GM21367 (cell line): ENCODE measurements around the gene CXXC5.

ENCODE experiments used
- ATAC-seq: cut with Tn5 transposase; IDR thresholded peaks from one replicate; pipeline ENCODE4 v1.9.1; 2021; ENCODE audit not compliant: unreplicated experiment

Gene CXXC5

DNA sequence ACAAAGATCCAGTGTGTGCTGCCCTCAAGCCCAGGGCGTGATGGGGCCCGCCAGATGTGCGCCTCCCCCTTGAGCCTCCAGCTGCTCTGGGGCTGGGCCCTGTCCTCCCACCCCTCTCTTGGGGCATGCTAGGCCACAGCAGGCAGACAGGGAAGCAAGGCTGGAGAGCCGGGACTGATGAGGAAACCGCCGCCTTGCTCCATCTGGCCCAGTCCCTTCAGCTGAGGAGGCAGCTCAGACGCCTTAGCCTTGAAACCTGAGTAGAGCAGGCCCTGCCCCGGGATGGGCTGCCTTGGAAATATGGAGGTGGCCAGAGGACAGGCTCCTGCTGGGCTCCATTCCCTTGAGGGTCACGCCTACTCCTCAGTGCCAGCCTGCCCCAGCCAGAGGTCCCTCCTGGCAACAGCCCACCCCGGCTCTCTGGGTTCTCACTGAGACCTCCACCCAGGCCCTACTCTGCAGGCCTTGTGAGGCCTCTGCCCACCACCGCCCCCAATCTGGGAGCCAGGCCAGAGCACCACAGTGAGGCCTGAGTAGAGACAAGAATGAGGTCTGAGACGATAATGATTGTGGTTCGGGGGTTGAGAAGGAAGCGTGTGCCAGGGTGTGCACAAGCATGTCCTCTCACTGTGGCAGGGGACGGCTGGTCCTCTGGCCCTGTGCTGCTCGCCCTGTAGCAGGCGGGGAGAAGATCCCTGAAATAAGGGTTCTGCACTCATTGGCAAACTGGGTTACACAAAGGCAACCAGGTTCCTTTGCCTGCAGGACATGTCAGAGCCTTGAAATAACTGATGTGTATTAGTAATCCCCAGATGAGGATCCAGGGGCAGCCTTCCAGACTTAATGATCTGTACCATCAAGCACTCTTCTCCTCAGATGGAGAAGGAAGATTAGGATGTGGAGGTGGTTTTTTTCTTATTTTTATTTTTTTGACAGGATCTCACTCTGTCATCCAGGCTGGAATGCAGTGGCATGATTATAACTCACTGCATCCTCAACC, 30.9 kb downstream of the CXXC5 start:
- no peak for ATAC-seq

DNA sequence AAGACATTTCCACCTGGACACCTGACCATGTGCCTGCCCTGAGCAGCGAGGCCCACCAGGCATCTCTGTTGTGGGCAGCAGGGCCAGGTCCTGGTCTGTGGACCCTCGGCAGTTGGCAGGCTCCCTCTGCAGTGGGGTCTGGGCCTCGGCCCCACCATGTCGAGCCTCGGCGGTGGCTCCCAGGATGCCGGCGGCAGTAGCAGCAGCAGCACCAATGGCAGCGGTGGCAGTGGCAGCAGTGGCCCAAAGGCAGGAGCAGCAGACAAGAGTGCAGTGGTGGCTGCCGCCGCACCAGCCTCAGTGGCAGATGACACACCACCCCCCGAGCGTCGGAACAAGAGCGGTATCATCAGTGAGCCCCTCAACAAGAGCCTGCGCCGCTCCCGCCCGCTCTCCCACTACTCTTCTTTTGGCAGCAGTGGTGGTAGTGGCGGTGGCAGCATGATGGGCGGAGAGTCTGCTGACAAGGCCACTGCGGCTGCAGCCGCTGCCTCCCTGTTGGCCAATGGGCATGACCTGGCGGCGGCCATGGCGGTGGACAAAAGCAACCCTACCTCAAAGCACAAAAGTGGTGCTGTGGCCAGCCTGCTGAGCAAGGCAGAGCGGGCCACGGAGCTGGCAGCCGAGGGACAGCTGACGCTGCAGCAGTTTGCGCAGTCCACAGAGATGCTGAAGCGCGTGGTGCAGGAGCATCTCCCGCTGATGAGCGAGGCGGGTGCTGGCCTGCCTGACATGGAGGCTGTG, 32.4 kb downstream of the CXXC5 start:
- ATAC-seq: no peak

DNA sequence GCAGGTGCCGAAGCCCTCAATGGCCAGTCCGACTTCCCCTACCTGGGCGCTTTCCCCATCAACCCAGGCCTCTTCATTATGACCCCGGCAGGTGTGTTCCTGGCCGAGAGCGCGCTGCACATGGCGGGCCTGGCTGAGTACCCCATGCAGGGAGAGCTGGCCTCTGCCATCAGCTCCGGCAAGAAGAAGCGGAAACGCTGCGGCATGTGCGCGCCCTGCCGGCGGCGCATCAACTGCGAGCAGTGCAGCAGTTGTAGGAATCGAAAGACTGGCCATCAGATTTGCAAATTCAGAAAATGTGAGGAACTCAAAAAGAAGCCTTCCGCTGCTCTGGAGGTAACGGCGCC, 32.9 kb downstream of the CXXC5 start:
- no peak for ATAC-seq

DNA sequence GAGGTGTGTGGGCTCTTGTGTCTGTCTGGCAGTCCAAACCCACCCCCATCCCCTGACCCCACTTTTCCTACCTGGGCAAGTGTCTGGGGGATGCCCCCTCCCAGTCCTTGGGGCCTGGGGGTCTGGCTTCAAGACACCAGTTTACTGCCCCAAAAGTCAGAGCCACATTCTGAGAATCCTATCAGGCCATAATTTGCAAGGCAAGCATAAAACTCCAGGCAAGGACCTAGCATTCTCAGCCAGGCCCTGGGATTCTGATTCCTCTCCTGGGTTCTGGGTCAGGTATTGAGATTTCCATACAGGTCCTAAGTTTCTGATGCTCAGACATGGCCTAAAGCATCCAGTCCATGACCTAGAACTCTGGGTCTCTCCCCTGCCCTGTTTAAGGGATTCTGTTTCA, 33.3 kb downstream of the CXXC5 start:
- no peak for ATAC-seq

DNA sequence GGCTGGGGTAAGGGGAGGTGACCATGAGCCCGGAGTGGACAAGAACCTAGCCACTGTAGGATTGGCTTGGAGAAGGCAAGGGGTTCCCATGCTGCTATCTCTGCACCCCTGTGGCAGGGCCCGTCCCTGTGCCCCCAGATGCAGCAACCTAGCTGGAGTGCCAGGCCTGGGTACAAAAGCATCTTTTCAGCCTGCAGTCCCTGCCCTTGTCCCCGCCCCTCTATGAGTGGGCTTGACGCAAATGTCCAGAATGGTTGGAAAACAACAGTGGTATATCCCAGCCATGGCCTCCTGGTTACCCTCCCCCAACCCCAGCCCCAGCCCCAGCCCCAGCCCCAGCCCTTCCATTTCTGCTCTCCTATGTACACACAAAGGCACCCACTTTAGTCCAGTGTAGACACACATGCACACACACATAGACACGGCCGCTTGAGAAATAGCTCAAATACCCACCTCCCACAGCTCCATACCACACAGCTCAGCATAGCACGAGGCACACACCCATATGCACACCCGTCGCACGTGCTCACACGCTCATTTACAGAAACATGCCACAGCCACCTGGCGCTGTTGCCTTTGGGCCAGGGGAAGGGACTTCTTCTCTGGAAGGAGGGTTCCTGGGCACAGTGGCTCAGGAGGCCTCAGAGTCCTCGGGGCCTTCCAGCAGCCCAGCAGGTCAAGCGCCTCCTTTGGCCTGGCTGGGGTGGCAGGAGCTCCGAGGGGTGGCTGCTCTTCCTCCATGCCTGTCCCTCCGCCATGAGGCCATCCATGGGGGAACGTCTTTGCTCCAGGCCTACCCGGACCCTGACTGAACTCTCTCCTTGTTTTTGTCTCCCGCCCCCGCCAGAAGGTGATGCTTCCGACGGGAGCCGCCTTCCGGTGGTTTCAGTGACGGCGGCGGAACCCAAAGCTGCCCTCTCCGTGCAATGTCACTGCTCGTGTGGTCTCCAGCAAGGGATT, 34.1 kb downstream of the CXXC5 start:
- no peak for ATAC-seq

DNA sequence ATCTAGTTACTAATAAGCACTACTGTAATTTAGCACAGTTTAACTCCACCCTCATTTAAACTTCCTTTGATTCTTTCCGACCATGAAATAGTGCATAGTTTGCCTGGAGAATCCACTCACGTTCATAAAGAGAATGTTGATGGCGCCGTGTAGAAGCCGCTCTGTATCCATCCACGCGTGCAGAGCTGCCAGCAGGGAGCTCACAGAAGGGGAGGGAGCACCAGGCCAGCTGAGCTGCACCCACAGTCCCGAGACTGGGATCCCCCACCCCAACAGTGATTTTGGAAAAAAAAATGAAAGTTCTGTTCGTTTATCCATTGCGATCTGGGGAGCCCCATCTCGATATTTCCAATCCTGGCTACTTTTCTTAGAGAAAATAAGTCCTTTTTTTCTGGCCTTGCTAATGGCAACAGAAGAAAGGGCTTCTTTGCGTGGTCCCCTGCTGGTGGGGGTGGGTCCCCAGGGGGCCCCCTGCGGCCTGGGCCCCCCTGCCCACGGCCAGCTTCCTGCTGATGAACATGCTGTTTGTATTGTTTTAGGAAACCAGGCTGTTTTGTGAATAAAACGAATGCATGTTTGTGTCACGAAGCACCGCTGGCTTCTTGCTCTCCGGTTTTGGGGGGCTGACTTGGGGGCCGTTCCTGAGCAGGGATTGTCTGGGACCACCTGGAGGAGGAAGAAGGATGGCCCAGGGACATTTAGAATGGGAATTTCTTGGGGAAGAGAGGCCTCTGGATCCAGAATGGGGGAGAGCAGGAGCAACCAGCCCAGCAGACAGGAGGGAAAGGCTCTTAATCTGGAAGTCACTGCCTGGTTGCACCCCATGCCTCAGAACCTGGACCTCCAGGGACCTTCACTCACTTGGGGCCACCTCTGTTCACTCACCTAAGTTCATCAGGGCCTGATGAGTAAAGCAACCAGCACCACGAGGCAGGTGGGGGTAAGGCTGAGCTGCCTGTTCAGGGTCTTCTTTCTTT, 35.4 kb downstream of the CXXC5 start:
- no peak for ATAC-seq

DNA sequence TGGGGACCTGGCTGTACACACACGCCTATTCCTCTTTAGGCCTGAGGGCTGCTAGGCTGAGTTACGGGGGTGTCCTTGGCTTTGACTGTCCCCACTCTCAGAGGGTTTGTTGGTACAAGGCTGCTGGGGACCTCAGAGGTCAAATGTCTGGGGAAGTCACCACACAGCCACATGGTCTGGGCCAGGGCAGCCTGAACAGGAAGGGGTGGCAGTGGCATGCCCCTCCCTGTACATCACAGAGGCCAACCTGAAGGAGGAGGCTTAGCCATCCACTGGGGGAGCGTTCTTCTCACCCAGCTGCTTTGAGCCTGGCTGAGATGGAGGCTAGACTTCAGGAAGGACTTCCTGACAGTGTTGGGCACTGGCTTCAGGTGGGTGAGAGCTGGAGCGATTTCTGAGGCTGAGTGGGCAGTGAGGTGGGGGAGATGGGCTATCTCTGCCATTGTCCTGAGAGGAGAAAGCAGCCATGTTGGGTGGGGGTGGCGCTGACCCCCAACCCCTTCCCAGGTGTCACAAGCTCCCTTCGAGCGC, 36.3 kb downstream of the CXXC5 start:
- no peak for ATAC-seq

DNA sequence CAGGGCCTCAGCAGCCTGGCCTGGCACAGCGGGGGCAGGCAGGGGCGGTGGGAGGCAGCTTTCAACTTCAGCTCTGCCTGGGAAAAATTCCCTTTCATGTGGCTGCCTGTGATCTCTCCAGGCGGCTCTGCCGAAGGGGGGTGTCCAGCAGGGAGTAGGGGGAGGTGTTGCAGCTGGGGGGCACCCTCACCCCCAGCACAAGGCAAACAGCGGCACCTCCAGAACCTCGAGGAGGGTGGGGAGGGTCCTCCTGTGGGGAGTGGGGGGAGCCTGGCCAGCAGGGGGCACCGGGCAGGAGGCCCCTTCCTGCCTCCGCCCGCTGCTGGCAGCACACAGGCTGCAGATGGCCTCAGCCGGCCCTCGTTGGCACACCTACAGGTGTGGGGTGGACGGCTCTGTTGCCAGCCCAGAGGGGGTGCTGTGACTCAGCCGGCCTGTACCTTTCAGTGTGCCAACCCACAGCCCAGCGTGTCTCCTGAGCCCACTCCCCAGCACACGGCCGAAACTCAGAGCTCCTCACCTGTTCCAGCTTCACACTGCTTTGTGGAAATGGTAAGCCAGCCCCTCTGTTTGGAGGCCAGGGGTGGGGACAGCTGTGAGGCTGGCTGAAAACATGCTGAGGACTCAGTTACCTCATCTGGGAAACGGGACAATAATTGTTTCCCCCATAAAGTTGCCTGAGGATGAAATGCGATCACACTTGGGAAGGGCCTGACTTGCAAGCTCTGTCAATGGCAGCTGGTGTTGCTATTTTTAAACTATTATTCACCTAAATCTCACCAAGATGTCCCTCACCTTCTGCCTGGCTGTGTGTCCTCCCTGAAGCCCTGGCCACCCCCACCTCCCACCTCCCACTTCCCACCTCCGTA, 37.0 kb downstream of the CXXC5 start:
- no peak for ATAC-seq

DNA sequence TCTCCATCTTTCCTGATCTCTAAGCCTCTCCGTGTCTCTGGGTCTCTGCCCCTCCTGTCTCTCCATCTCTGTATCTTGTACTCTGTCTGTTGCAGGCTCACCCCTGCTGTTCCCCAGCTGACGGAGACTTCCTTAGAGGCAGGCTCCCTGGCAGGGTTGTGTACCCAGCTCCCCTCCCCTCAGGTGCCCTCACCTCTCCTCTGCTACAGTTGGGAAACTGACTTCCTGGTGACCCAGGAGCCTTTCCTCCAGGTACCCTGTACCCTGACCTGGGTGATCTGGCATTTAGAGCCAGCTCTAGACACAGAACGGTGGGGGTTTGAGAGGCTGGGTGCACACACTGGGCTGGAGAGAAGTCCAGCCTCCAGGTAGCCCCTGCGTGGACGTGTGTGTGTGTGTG, 37.7 kb downstream of the CXXC5 start:
- ATAC-seq: no peak

DNA sequence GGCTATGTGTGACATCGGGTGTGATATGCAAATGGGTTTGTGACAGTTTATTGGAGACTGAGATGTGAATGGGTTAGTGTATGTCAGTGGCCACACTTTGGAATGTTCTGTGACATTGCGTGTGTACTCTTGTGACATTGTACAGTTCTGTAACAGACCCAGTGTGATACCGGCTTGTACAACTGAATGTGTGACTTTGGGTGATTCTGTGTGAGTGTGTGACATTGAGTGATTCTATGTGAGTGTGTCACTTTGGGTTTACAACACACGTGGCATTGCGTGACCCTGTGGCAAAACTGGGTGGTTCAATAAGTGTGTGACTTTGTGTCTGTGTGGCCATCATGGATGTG, 38.2 kb downstream of the CXXC5 start:
- no peak for ATAC-seq

DNA sequence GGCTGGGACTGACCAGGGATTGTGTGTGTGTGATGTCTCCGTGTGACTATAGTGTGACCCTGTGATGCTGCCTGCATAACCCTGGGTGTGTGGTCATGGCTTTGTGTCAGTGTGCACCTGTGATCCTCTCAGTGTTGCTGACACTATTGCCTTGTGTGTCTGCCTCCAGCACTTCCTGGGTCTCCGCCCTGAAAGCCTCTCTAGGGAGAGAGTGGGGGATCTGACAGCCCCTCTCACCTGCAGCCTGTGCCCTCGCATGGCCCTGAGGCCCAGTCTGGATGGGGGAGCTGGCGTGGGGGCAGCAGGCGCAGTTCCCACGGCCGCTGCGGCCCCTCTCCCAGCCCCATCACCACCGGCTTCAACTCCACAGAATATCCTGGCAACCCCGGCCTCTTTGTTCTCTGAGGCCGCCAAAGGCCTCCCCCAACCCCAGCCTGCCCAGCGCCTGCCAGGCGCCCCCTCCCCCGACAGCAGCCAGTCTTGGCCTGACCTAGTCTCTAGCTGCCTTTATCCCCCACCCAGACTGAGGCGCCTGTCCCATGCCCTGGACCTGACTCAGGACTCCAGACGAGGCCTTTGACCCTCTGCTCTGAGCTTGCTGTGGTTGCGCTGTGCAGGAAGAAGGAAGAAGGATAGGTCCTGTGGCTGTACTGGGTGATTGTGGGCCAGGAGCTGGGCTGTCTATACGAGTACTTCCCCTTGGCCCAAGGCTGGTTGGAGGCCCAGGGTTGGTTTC, 38.7 kb downstream of the CXXC5 start:
- ATAC-seq: no peak

DNA sequence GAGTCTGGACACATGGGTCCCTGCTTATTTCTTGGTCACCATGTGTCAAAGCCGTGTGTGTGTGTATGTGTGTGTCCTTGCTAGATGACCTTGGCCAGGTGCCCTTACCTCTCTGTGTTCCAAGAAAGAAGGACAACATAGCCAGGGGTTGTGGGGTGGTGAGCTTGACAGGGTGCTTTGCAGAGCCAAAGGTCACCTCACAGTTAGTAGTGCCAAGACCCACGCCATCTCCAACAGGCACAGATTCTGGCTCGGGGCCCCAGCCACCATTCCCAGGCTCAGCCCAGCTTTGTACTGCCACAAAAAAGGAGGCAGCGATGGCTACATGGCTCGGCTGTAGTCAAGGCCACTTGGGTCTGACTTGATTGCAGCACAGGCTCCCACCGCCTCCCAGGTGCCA, 39.5 kb downstream of the CXXC5 start:
- no peak for ATAC-seq

DNA sequence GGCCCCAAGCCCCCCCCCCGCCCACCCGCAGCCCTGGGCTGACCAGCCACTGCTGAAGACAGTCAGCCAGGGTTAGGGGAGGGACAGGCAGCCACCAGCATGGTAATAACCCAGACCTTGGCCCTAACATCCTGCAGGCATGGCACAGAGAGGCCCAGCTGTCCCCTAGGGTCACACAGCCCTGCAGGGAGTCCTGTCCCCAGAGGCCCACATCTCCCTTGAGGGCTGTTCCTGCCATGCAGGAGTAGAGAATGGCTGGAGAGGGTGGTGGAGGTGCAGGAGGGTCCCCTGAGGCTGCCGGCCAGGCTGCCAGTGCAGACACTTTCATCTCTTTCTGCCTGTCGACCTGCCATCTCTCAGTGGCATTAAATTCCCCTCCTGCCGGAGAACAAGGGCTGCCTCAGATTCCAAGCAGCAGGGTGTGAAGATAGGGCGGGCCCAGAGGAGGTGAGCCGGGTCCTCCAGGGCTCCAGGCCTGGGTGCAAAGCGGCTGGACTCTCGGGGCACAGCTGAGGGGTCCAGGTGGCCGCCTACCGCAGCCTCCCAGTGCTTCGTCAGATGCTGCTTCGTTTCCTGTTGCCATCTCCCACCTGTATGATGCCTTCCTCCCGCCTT, 40.0 kb downstream of the CXXC5 start:
- ATAC-seq: no peak

DNA sequence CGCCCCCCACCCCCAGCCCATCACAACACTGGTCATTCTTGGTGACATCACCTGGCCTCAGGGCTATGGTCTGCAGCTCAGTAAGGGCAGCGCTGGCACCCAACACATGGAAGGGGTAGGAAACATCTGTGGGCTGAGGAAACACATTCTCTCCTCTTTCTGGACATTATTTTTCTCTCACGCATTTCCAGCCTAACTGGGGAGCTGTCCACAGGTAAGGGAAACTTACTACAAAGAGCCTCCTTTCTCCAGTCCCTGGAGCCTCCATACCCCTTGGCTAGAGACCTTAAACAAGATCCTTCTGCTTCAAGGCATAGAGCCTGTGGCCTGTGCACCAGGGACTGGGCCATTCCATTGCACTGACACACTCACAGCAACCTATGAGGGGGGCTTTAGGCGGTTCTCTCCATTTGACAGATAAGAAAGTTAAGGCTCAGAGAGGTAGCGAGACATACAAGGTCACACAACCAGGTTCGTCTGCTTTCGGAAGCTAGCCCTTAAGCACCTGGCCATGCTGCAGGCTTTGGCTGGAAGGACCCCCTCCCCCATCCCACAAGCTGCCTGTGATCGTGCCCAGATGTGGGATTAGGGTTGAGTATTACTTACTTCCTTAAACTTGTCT, 40.7 kb downstream of the CXXC5 start:
- ATAC-seq: no peak

DNA sequence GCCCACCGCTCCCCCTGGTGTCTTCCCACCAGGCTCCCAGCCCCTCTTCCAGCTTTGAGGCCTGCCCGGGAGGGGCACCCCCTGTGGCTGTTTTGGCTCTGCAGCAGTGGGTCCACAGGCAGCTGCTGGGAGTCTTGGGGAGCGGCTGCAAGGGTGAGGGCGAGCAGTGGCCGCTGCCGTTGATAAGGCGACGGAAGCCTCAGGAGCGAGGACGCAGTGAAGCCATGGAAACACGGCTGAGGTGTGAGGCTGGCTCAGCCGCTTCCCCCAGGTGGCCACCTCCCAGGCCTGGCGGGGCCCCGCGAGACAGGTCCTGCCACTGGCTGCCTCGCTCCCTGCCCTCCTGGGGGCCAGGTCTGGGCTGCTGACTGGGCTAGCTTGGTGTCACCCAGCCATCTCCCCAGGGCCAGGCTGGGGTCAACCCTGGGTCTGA, 41.5 kb downstream of the CXXC5 start:
- ATAC-seq: no peak

DNA sequence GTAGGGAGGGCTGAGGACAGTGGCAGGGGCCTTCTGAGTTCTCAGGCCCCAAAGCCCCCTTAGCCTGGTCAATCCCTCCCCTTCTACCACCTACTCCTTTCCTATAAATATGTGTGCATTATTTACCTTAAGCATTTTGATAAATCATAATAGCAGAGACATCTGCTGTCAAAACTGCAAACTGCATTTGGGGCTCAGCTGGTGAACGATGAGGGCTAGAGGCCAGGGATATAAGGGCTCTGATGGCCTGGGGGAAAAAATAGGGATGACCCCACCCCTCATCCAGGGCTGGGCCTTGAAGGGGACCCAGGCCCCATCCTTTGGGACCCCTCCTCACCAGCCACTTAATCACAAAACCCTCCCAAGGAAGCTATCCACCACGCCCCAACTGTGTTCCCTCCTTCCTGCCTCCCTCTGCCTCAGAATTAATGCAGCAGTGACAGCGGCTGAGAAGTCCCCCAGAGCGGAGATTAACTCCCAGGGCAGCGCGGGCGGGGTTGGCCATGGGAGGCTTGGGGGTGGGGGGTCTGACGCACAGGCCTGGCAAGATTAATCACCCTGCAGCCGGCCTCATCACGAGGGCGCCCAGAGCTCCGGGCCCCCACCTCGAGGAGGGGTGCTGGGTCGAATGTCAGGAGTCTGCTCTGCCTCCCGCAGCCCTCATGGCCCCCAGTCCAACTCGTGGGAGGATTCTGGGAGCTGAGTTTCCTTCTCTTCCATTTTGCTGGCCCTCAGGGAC, 42.1 kb downstream of the CXXC5 start:
- no peak for ATAC-seq
